ENCODE data around the gene RFC5.
"Not testable (repeated sequence)": the region's sequence is repeated elsewhere in the genome, so short reads cannot be mapped to it uniquely, and the experiment has no call there.

Gene RFC5

DNA sequence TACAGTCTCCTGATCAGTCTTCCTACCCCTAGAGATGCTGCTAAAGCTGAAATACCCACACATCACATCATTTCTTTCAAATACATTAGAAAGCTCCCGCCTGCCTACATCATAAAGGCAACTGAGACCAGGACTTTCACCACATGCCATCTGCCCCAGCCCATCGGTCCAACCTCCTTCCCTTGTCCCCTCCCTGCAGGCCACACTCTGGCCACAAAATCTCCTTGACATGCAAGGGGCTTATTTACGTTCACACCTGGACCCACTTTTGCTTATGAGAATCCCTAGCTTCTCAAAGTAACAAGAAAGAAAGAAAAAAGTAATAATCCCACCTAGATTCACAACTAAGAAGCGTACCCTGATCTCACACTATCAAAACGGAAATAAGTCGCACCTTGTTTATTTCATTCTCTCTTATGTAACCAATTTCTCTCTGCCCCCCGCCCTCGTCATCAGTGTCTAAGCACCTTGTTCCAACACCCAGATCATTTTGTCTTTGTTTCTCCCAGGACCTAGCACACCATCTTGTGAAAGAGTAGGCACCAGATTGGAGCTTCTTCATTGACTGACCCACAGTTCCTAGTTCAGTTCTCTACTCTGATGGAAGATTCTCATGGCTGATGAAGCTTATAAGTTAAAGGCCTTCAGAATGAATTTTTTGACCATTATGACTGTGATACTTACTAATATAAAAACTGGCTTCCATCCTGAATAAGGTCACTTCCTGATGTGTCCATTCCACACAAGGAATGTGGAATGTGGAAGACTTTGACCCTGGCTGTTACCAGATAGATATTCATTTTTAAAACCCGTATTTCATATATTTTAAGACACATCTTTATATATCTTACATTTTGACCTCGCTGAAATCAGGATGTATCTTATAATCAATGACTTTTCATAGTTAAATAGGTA lies 36.8 kb downstream of the RFC5 start:
- no peak for DNase-seq

DNA sequence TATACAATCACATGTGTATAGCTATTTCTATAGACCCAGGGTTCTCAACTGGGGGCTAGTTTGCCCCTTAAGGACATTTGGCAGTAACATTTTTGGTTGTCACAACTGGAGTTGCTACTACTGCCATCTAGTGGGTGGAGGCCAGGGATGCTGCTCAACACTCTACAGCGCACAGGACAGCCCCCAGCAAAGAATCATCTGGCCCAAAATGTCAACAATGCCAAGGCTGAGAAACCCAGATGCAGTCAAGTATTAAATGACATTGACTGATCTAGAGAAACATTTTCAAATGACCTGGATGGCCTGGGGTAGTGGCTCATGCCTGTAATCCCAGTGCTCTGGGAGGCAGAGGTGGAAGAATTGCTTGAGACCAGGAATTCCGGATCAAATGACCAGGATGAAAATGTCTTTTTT lies 38.6 kb downstream of the RFC5 start:
- DNase-seq = no peak

DNA sequence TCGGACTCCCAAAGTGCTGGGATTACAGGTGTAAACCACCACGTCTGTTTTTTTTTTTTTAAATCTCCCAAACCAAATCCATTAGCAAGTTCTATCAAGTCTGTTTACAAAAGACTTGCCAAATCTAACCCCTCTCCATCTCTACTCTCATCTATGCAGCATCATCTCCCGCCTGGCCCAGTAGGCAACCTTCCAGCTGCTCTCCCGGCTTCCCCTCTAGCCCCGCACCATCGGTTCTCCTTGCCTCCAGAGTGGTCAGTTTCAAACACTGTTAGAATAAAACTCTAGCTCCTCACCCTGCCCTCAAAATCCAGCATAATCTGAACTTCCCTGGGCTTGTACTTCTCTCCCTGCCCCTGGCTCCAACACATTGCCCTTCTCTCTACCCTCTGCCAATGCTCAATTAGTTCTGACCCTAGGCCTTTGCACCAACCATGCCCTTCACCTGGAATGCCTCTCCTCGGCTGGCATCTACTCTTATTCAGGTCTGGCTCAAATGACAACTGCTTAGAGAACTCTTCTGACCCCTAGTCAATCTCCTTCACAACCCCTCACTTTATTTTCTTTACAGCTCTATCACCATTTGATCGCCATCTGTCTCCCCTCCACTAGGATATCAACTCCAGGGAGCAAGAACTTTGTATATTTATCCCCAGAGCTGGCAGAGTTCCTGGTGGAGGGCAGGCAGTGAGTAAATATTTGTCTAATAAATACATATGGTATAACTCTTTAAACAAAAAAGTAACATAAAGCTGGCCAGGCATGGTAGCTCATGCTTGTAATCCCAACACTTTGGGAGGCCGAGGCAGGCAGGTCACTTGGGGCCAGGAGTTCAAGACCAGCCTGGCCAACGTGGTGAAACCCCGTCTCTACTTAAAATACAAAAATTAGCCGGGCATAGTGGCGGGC lies 39.6 kb downstream of the RFC5 start:
- DNase-seq = no peak

DNA sequence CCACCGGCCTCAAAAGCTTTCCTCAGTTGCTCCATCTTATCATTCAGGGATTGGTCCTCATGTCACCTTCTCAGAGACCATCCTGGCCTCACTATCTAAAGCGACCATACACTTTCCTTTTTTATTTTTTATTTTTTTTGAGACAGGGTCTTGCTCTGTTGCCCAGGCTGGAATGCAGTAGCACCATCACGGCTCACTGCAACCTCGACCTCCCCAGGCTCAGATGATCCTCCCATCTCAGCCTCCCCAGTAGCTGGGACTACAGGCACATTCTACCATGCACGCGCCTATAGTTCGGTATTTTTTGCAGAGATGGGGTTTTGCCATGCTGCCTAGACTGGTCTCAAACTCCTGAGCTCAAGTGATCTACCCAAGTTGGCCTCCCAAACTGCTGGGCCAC lies 41.7 kb downstream of the RFC5 start:
- no peak for DNase-seq

DNA sequence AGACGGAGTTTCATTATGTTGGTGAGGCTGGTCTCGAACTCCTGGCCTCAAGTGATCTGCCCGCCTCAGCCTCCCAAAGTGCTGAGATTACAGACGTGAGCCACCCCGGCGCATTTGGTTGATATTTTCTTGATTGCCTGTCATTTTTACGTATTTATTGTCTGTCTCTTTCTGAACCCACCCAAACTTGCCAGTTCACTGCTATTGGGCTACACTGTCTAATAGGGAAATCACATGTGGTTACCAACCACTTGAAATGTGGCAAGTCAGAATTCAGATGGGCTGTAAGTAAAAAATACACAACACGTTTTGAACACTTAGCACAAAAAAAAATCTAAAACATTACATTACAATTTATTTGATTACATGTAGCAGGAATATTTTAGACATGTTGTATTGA lies 42.4 kb downstream of the RFC5 start:
- no peak for DNase-seq

DNA sequence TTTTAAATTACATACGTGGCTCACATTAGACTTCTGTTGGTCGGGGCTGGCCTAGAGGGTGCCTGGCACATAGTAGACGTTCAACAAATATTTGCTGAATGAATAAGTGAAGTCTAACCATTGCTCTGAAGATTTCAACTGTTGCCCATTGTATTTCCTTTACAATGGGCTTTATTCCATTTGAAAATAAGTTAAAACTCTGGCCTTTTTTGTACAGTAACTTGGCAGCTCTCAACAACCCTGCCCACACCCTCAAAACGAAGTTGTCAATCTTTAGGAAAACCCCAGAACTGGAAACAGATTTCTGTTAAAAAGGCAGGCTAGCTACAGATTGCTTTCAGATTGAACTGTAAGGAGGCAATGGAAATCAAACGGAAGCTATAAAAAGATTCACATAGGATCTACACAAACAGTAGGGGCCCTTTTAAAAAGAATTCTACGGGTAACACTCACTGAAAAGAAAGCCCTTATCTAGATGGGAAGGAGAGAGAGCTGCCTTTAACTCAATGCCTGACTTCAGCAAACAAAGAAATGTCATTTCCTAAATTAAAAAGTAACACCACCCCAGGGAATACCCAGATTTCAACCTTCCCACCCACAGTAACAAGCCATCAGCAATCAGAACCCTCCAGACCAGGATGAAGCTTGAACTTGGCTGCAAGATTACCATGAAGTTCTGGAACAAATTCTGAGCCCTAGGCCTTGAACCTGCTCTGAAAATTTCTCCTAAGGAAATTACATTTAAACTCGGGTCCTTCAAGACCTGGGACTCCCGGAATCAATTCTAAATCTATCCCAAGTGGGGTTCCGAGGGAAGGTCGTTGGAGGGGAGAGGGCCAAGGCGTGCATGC lies 43.1 kb downstream of the RFC5 start:
- no peak for DNase-seq

DNA sequence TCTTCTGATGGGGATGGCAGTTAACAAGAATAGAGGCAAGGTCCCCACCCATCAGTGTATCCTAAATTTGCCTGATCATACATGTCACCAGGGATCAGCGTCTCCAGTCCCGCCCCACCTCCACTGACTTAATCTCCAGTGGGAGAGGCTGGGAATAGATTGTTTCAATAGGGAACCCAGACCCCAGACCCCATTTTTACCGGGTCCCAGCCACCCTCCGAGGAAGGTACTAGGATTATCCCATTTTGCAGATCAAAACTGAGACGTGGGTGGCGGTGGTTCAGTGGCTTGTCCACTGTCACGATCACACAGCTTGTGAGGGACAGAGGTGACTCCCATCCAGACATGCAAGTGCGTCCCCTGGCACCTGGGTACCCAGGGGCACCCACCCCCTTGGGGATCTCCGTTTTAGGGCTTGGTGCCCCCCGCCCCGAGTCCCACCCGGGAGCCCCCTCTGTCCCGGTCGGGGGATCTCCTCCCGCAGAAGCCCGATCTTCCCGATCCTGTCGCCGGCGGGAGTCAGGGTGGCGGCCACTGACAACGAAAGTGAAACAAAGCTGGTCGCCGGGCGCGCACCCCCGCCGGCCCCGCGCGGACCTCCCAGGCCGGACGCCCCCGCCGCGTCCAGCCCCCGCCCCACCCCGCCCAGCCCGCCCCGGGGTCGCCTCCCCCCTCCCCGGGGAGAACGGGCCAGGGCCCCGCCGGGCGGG lies 44.0 kb downstream of the RFC5 start:
- no peak for DNase-seq

DNA sequence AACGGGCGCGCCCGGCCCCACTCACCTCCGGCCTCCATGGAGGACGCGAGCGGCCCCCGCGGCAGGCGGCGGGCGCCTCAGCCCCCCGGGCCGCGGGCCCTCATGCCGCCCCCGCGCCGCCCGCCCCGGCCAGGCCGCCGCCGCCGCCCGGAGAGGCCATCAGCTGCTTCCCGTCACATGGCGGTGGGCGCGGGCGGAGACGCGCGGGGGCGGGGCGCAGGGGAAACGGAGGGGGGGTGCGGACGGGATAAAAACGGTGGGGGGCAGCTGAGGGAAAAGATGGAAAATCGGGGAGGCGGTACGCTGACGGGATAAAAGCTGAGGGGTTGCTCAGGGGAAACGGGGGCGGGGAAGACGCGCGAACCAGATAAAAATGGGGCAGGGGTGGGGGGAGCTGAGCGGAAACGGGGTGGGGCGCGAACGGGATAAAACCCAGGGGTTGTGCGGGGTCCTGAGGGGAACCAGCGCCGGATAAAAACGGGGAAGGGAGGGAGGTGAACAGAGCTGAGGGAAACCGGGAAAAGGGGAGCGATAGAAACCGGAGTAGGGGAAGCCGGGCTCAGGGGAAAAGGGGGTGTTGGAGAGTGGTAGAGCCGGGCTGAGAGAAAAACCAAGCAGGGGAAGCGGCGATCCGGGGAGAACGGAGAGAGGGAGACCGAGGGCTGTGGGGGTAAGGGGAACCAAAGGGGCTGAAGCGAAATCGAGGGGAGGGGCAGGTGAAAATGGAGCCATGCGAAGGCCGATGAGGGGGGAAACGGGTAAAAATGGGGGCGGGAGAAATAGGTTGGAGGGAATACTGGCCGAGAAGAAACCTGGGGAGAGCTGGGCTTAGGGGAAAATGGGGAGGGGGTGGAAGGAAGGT lies 44.7 kb downstream of the RFC5 start, which contains the start of gene WSB2:
TSS of gene WSB2 (minus strand) at position 169 of the 862 bp plus-strand sequence. CDS start at position 38, 131 bp downstream.
- DNase-seq = no peak

DNA sequence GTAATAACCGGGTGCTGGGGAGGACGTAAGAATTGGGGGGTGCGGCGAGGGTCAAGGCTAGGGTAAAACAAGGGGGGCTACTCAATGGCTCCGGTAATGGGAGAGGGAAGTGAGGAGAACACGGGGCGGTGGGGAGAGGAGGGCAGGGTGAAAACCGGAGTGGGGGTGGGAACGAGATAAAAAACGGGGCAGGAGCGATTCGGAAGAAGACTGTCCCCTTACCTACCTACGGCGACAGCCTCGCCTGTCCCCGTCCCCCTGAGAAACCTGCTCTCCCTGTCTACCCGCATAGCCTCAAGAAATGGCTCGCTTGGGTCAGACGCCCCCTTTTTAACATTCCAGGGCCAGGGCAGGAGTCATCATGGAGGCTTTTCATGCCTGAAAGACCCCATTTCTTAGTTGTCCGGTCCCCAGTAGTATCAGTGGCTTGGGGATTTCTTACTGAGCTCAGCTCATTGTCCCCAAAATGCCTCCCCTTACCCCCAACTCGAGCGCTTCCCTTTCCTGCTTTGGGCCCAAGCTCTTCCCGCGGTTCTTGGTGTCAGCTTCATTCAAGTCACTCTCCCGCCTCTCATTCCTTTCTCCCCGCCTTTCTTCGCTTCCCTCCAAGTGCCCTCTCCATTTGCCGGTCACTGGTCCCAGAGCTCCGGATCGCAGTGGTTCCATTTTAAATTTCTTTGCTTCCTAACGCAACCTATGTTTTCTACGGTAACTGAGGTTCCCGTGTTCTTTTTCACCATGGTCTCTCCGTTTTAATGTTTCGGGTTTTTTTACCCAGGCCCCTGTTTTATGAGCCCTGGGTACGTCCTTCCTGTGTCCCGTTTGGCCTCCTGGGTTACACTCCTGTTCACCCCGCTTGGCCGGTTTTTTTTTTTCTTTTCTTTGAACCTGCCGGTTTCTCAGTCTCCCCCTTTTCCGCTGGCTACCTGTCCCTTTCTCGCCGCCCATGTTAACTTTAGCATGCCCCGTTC lies 45.7 kb downstream of the RFC5 start:
- DNase-seq = peak; percentile 20

DNA sequence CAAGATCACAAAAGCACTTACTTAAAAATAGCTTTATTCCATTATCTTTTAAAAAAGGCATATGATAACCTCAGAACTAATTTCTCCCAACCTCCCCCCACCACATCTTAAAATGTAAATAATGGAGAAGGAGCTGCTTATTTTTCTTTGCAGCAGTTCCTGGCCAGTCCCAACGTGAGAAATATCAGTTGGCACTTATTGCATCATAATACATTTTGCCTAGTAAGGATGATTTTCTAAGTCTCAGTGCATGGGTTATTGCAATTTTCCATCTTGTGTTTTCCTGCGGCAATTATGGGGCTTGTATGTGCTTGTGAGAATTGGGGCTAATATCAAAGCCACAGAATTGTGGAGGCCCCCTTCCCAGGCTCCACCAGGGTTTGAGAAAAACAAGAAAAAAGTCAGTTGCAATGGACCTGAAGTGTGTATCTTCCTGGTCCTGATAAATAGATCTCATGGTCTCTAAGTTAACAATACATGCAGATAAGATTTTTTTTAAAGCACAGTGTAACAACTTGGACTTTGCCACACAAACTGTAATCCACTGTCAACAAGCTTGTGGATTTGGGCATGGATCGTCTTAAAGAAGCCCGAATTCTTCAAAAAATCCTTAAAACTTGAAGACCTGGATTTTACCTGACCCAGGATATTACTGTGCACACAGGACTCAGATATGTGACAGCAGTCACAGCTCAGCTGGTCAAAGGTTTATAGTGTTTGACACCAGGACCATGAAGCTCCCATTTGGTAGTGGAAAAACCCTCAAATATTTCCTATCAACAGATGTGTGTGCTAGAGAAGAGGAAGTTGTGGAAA lies 47.3 kb downstream of the RFC5 start:
- no peak for DNase-seq

DNA sequence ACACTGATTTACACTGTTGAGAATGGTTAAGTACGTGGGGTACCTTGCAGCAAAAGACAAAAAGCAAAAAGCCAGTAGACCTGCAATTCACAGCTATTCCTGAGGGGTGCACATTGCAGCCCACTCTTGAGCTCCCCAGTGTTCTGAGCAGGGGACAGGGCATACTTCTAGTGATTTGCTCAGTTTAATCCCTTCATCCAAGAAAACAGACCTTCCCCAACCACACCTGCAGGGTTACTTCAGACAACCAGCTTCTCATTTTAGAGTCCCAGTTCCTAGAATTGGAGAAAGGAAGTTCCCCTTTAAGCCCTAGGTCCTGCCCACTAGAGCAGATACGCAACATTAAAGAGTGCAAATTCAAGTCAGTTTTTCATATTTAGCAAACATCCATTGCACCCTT lies 48.1 kb downstream of the RFC5 start:
- DNase-seq = no peak

DNA sequence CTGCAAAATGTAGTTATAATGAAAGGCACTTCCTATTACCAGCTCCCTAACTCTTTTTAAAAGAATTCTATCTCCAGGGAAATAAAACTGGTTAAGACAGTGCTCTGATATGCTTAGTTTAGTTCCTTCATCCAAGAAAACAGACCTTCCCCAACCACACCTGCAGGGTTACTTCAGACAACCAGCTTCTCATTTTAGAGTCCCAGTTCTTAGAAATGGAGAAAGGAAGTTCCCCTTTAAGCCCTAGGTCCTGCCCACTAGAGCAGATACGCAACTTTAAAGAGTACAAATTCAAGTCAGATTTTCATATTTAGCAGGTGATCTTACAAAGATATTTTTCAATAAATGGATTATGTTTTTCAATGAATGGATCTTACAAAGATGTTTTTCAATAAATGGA lies 48.9 kb downstream of the RFC5 start:
- DNase-seq = no peak

DNA sequence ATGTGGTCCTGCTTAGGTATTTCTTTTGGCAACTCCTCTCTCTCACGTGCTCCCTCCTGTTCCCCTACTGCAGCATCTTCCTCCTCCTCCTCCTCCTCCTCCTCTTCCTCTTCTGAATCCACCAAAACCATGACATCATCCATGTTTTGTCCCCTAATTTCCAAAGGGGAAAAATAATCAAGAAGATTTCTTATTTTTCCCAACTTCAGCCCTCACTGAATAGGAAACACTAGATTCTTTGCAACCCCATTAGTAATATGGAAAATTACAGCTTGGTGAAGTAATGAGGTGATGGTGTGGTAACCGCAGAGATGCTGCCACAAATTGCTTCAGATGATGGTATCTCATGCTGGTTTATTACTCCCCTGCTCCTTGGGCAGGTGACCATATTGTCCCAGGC lies 51.9 kb downstream of the RFC5 start:
- DNase-seq = no peak

DNA sequence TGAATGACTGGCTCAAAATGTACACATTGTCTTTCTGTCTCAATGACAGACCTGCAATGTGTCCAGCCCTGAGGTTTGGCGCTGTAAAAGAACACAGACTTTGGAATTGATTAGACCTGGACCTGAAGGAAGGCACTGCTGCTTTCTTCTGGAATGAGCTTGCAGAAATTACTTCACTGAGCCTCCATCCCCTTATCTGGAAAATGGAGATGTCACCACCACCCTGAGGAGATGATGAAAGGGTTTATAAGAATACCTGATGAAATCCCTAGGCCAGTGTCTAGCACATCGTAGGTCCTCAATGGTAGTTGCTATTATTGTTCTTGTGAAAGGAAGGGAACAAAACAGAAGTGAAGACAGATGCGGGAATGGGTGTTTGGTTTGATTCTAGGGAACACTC lies 54.1 kb downstream of the RFC5 start:
- no peak for DNase-seq

DNA sequence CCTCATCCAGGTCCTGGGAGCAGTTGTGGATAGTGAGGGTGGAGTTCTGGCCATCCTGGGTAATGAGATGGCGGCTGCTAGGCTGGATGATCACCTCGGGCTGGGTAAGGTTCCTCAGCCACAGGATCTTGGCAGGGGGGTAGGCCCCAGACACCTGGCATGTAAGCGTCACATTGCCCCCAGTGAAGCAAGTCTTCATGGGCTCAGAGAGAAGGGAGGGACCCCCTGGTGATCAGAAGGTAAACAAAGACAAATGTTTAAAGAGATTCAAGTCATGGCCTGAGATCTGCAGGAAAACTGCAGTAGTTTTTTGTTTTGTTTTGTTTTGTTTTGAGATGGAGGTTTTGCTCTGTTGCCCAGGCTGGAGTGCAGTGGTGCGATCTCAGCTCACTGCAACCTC lies 57.3 kb downstream of the RFC5 start:
- DNase-seq = no peak

DNA sequence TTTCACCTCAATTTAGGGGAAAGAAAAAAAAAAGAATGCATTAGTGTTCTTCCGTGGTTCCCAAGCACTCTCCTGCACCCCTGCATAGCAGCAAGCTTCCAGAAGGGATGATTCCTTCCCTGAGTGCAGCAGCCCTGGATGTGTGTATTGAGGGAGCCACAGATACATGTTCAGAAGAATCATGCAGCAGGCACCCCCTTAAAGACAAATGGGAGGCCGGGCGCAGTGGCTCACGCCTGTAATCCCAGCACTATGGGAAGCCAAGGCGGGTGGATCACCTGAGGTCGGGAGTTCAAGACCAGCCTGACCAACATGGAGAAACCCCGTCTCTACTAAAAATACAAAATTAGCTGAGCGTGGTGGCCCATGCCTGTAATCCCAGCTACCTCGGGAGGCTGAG lies 65.0 kb downstream of the RFC5 start:
- not testable (repeated sequence) for DNase-seq

All from NCI-H187 treated with DMSO at 0.1 percent for 48 hours (cell line).